T-helper 1 cell treated with Interleukin-12 subunit alpha and Interleukin-12 subunit beta and Interleukin-4 antibody, amounts not matched to agents 30 μg/mL and 1 μg/mL, for 36 hours (primary cell): ENCODE data around the gene FAM228B.

Source experiments
- H3K27ac Mint-ChIP-seq: one replicate; pipeline ENCODE4 v1.8.0; 2021; ENCODE audit warnings: mild to moderate bottlenecking, mixed read lengths
- H3K27me3 Mint-ChIP-seq: one replicate; pipeline ENCODE4 v1.8.0; 2021; ENCODE audit warnings: low read depth, mixed read lengths
- H3K36me3 Mint-ChIP-seq: one replicate; pipeline ENCODE4 v1.8.0; 2021; ENCODE audit warnings: low read depth, mixed read lengths
- H3K4me1 Mint-ChIP-seq: one replicate; pipeline ENCODE4 v1.8.0; 2021; ENCODE audit warnings: low read depth, mixed read lengths
- H3K4me3 Mint-ChIP-seq: one replicate; pipeline ENCODE4 v1.8.0; 2021; ENCODE audit warnings: mild to moderate bottlenecking, moderate library complexity, mixed read lengths
- H3K9me3 Mint-ChIP-seq: one replicate; pipeline ENCODE4 v1.8.0; 2021; ENCODE audit warnings: mixed read lengths

The FAM228B gene

GRCh38 chr2:24123195-24123921, at the start of gene FAM228B, which contains the start of gene PFN4:
Gene FAM228B, plus strand, starts transcription at chr2:24123469. Its CDS starts 893 bp downstream, at chr2:24124362.
Gene PFN4, minus strand, starts transcription at chr2:24123334. Its CDS starts 799 bp downstream, at chr2:24122535.
- Mint-ChIP-seq H3K9me3 (no peaks in the 10 kb centered on the region), H3K4me3 (peak within 1 kb of the TSS; percentile 92), H3K27ac (peak within 1 kb of the TSS; percentile 46), H3K27me3 (no peaks in the 10 kb centered on the region), H3K4me1 (peaks cover 14% of the 10 kb centered on the region), H3K36me3 (no peaks in the 10 kb centered on the region)

- peak overlapping the region; percentile 16 for H3K4me3 Mint-ChIP-seq
- peaks cover 10% of the 10 kb centered on the region for H3K36me3 Mint-ChIP-seq
- no peak overlapping the region for H3K27ac Mint-ChIP-seq
These were observed 49.5 kb upstream of the FAM228B start for GRCh38 chr2:24073816-24074215.

DNA sequence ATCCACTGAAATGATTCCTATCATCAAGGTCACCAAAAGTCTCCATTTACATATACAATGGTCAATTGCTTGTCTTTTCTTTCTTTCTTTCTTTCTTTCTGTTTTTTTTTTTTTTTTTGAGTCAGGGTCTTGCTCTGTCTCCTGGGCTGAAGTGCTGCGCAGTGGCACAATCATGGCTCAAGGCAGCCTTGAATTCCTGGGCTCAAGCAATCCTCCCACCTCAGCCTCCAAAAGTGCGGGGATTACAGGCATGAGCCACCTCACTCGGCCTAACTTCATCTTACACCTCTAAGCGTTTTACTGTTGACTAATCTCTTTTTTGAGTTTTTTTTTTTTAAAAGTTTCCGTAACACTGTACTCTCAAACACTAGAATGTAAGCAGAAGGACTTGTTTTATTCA, 48.0 kb upstream of the FAM228B start:
- no peaks in the 10 kb centered on the region for H3K9me3 Mint-ChIP-seq
- H3K4me1 Mint-ChIP-seq = peaks cover 22% of the 10 kb centered on the region
- H3K27ac Mint-ChIP-seq = peak overlapping the region; percentile 97
- no peaks in the 10 kb centered on the region for H3K27me3 Mint-ChIP-seq
- peaks cover 7% of the 10 kb centered on the region for H3K36me3 Mint-ChIP-seq
- H3K4me3 Mint-ChIP-seq = peak overlapping the region; percentile 97

More at GRCh38 chr2:24073816-24074215, 49.5 kb upstream of the FAM228B start:
- no peaks in the 10 kb centered on the region for H3K9me3 Mint-ChIP-seq
- H3K4me1 Mint-ChIP-seq = peaks cover 22% of the 10 kb centered on the region
- no peaks in the 10 kb centered on the region for H3K27me3 Mint-ChIP-seq

- Mint-ChIP-seq H3K27ac (peak within 1 kb of the TSS; percentile 97), H3K36me3 (peaks cover 7% of the 10 kb centered on the region), H3K9me3 (no peaks in the 10 kb centered on the region), H3K4me1 (peaks cover 22% of the 10 kb centered on the region), H3K27me3 (no peaks in the 10 kb centered on the region), H3K4me3 (peak within 1 kb of the TSS; percentile 97)
These were observed 47.1 kb upstream of the FAM228B start, which contains the start of gene SF3B6 for GRCh38 chr2:24075915-24076848. Gene SF3B6, minus strand, starts transcription at chr2:24076326. Its CDS starts 97 bp downstream, at chr2:24076229.

DNA sequence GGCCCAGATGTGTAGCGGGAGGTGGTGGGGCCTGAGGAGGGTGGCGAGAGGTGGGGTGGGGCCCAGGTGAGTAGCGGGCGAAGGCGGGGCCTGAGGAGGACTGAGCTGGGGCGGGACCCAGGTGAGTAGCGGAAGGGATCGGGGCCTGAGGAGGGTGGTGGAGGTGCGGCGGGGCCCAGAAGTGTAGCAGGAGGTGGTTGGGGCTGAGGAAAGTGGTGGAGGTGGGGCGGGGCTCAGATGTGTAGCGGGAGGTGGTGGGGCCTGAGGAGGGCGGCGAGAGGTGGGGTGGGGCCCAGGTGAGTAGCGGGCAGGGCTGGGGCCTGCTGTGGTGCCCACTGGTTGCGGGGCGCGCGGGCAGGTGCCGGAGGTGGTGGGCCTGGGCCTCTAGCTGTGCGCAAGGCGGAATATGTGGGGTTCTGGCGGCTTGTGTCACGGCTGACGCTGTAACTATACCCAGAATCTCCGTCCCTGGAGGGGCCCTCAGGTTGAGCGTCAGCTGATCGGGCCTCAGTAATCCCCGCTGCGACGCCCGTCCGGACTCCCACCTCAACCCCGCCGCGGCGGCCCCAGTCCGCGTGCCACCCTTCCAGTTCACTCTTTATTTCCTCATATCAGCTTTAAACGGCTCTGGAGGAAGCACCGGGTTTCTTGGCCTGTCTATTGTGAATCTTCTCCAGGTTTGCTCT, 46.3 kb upstream of the FAM228B start:
- H3K9me3 Mint-ChIP-seq = no peaks in the 10 kb centered on the region
- no peaks in the 10 kb centered on the region for H3K27me3 Mint-ChIP-seq
- peak overlapping the region; percentile 97 for H3K4me3 Mint-ChIP-seq
- peak overlapping the region; percentile 97 for H3K27ac Mint-ChIP-seq
- peaks cover 7% of the 10 kb centered on the region for H3K36me3 Mint-ChIP-seq
- H3K4me1 Mint-ChIP-seq = peaks cover 22% of the 10 kb centered on the region

DNA sequence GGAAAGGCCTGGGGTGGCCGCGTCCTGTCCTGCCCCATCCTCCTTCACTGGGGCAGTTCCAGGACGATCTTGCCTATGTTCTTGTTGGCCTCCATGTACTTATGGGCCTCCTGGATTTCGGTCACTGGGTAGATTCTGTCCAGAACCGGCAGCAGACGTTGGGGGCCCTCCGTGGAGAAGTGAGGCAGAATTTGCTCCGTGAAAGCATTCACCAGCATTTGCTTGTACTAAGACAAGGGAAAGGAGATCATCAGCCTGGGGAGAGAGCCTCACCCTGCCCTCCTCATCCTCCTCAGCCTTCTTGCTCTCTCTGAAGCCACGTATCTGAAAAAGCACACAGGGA, 45.8 kb upstream of the FAM228B start:
- Mint-ChIP-seq H3K36me3 (peaks cover 8% of the 10 kb centered on the region), H3K27ac (peak overlapping the region; percentile 63), H3K27me3 (no peaks in the 10 kb centered on the region), H3K4me1 (peaks cover 19% of the 10 kb centered on the region), H3K4me3 (peak overlapping the region; percentile 97), H3K9me3 (no peaks in the 10 kb centered on the region)

GRCh38 chr2:24077879-24078278, 45.4 kb upstream of the FAM228B start:
- peaks cover 5% of the 10 kb centered on the region for H3K36me3 Mint-ChIP-seq
- H3K9me3 Mint-ChIP-seq = no peaks in the 10 kb centered on the region
- no peaks in the 10 kb centered on the region for H3K27me3 Mint-ChIP-seq
- peak overlapping the region; percentile 55 for H3K27ac Mint-ChIP-seq
- peaks cover 17% of the 10 kb centered on the region for H3K4me1 Mint-ChIP-seq
- peak overlapping the region; percentile 97 for H3K4me3 Mint-ChIP-seq

GRCh38 chr2:24080701-24081100, 42.6 kb upstream of the FAM228B start:
- peaks cover 23% of the 10 kb centered on the region for H3K4me1 Mint-ChIP-seq
- H3K4me3 Mint-ChIP-seq = no peak overlapping the region
- H3K9me3 Mint-ChIP-seq = no peaks in the 10 kb centered on the region
- no peaks in the 10 kb centered on the region for H3K27me3 Mint-ChIP-seq
- H3K27ac Mint-ChIP-seq = no peak overlapping the region
- H3K36me3 Mint-ChIP-seq = peaks cover 5% of the 10 kb centered on the region

- Mint-ChIP-seq H3K9me3 (no peaks in the 10 kb centered on the region), H3K27me3 (no peaks in the 10 kb centered on the region), H3K4me1 (peaks cover 17% of the 10 kb centered on the region), H3K36me3 (peaks cover 5% of the 10 kb centered on the region), H3K4me3 (peak overlapping the region; percentile 79), H3K27ac (peak overlapping the region; percentile 64)
These were observed 40.3 kb upstream of the FAM228B start for GRCh38 chr2:24082787-24083566.

DNA sequence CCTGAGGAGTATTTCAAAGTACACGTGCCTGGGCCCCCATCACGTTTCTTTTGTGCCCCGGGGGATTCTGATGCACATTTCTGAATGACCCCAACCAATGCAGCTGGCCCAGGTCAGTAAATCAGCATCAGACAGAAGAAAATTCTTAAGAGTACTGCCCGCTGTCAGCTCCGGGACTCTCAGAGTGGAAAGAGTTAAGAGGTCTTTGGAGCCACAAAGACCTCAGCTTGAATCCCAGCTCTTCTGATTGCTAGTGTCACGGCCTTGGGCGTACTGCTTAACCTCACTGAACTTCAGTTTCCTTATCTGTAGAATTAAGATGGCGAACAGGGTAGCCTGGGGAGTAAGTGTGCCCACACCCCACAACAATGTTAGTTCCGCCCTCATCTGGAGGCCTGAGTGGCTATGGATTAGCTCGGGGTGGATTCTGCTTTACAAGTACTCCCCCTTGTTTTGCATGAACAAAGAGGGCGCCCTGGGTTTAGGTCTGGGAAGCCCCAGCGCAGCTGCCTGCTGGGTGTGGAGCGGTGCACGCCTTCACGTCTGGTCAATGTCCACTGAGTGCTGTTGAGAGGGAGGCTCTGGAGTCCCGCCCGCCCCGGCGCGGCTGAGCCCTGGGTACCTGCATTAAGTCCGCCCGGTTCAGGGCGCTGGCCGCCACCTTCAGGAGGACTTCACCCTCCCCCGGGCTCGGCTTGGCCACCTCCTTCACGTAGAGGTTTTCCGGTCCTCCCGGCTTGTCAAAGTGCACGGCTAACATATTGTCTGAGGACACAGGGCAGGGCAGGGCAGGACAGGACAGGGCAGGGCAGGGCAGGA, 39.5 kb upstream of the FAM228B start:
- H3K27ac Mint-ChIP-seq = peak overlapping the region; percentile 64
- H3K36me3 Mint-ChIP-seq = peaks cover 5% of the 10 kb centered on the region
- peaks cover 17% of the 10 kb centered on the region for H3K4me1 Mint-ChIP-seq
- H3K27me3 Mint-ChIP-seq = no peaks in the 10 kb centered on the region
- peak overlapping the region; percentile 79 for H3K4me3 Mint-ChIP-seq
- H3K9me3 Mint-ChIP-seq = no peaks in the 10 kb centered on the region

- Mint-ChIP-seq H3K27ac (peak within 1 kb of the TSS; percentile 71), H3K4me3 (peak within 1 kb of the TSS; percentile 83), H3K4me1 (peaks cover 17% of the 10 kb centered on the region), H3K9me3 (no peaks in the 10 kb centered on the region), H3K36me3 (peaks cover 7% of the 10 kb centered on the region), H3K27me3 (no peaks in the 10 kb centered on the region)
These were observed 38.7 kb upstream of the FAM228B start, which contains the start of gene TP53I3 for GRCh38 chr2:24084386-24085199. Gene TP53I3, minus strand, starts transcription at chr2:24084834. Its CDS starts 508 bp downstream, at chr2:24084326.

- H3K9me3 Mint-ChIP-seq = no peaks in the 10 kb centered on the region
- H3K27me3 Mint-ChIP-seq = no peaks in the 10 kb centered on the region
- peaks cover 17% of the 10 kb centered on the region for H3K4me1 Mint-ChIP-seq
- peak overlapping the region; percentile 83 for H3K4me3 Mint-ChIP-seq
- peak overlapping the region; percentile 21 for H3K27ac Mint-ChIP-seq
- peaks cover 7% of the 10 kb centered on the region for H3K36me3 Mint-ChIP-seq
These were observed 38.1 kb upstream of the FAM228B start for GRCh38 chr2:24085200-24085489.
